Caco-2 (cell line): ENCODE measurements around the gene PUDP. TPM values are rescaled to one million over a fixed set of nuclear protein-coding genes. Genes with fewer than 3 reads are reported as not detected.
"Not testable (repeated sequence)": the region's sequence is repeated elsewhere in the genome, so short reads cannot be mapped to it uniquely, and the experiment has no call there.

Source experiments
- BruUV-seq: library from RNA; stranded (reverse); fragments of 400-500 nt; replicated peaks from 2 replicates; lab custom pipeline; 2021; lab: Mats Ljungman, UMichigan
- CTCF ChIA-PET: fragments of 300-600 bp; sonication (Branson Sonifier 250); formaldehyde crosslinking; loops from one replicate; lab custom pipeline; 2022; ENCODE audit warnings: antibody characterized with exemption; lab: Charles Lee
- POLR2A ChIA-PET: fragments of 300-600 bp; sonication (Branson Sonifier 250); formaldehyde crosslinking; loops from one replicate; lab custom pipeline; 2022; ENCODE audit warnings: antibody characterized with exemption; lab: Charles Lee
- DNase-seq, 2 experiments: peaks; one replicate each; pipeline versions ENCODE4 v3.0.0 to v3.0.0-alpha.2; 2020 to 2022
- H3K27me3 ChIP-seq: replicated peaks from 2 replicates; pipeline ENCODE4 v1.6.0; 2011; ENCODE audit warnings: low read length; ENCODE audit not compliant: control insufficient read depth, insufficient read depth
- H3K36me3 ChIP-seq: 2 replicates; pipeline ENCODE4 v1.5.1; 2011; ENCODE audit warnings: low read length; ENCODE audit not compliant: control insufficient read depth, insufficient read depth
- H3K4me1 ChIP-seq: fragments of 250-450 bp; sonication (Bioruptor Pico); 2 replicates; pipeline ENCODE4 v1.5.1; 2020; ENCODE audit warnings: mild to moderate bottlenecking
- H3K4me3 ChIP-seq: 2 replicates; pipeline ENCODE4 v1.5.1; 2011; ENCODE audit warnings: low read depth, mild to moderate bottlenecking, control low read depth, low read length
- H3K9me3 ChIP-seq: fragments of 250-450 bp; sonication (Bioruptor Pico); 2 replicates; pipeline ENCODE4 v1.5.1; 2020; ENCODE audit warnings: mild to moderate bottlenecking, moderate library complexity
- H3K27ac Mint-ChIP-seq: one replicate; pipeline ENCODE4 v1.8.0; 2022; ENCODE audit warnings: mixed read lengths; ENCODE audit not compliant: unreplicated experiment
- H3K27me3 Mint-ChIP-seq: one replicate; pipeline ENCODE4 v1.8.0; 2022; ENCODE audit warnings: mixed read lengths; ENCODE audit not compliant: insufficient read depth, unreplicated experiment
- H3K36me3 Mint-ChIP-seq: one replicate; pipeline ENCODE4 v1.8.0; 2022; ENCODE audit warnings: mild to moderate bottlenecking, mixed read lengths; ENCODE audit not compliant: insufficient read depth, unreplicated experiment
- H3K4me1 Mint-ChIP-seq: one replicate; pipeline ENCODE4 v1.8.0; 2022; ENCODE audit warnings: low read depth, mixed read lengths; ENCODE audit not compliant: unreplicated experiment
- H3K4me3 Mint-ChIP-seq: one replicate; pipeline ENCODE4 v1.8.0; 2022; ENCODE audit warnings: mild to moderate bottlenecking, moderate library complexity, mixed read lengths; ENCODE audit not compliant: unreplicated experiment
- H3K9me3 Mint-ChIP-seq: one replicate; pipeline ENCODE4 v1.8.0; 2022; ENCODE audit warnings: mixed read lengths; ENCODE audit not compliant: unreplicated experiment
- intact Hi-C: fragments of 100-400 bp; cut with micrococcal nuclease; formaldehyde crosslinking; loops from one replicate; pipeline ENCODE4 v1.10.0; 2022; ENCODE audit not compliant: unreplicated experiment
- total RNA-seq: library from RNA; stranded (reverse); gene quantifications from 2 replicates; pipeline ENCODE4 v1.2.3, GENCODE V29; 2022
- TF ChIP-seq, protein P1 (sequence below), 2 experiments: fragments of 200-600 bp in 1 of 2; IDR thresholded peaks; 1 replicate in 1 of 2; 2 replicates in 1 of 2; pipeline versions ENCODE4 v1.5.1 to v1.8.0; 2011 to 2022; ENCODE audit warnings: antibody characterized with exemption in 1 of 2, control low read depth in 1 of 2, inconsistent platforms in 1 of 2, low read depth in 1 of 2, low read length in 1 of 2, mild to moderate bottlenecking in 1 of 2, moderate library complexity in 1 of 2; ENCODE audit not compliant: insufficient read depth in 1 of 2, severe bottlenecking in 1 of 2, unreplicated experiment in 1 of 2

The PUDP gene
- total RNA-seq, 1 experiment from 2014 or later = 57.5 TPM

- ChIA-PET CTCF (no interaction called here), POLR2A (no interaction called here)
- intact Hi-C loops = no loop called here
- Mint-ChIP-seq H3K9me3 (no peaks in the 10 kb centered on the region), H3K27ac (no peak overlapping the region), H3K4me1 (no peaks in the 10 kb centered on the region), H3K4me3 (no peak overlapping the region), H3K27me3 (no peaks in the 10 kb centered on the region), H3K36me3 (no peaks in the 10 kb centered on the region)
- H3K9me3 ChIP-seq = no peaks in the 10 kb centered on the region
- no peaks in the 10 kb centered on the region for H3K36me3 ChIP-seq
- no peak overlapping the region for H3K4me3 ChIP-seq
- no TSS peak for BruUV-seq
- no peak for DNase-seq
- TF ChIP-seq, protein P1, sequence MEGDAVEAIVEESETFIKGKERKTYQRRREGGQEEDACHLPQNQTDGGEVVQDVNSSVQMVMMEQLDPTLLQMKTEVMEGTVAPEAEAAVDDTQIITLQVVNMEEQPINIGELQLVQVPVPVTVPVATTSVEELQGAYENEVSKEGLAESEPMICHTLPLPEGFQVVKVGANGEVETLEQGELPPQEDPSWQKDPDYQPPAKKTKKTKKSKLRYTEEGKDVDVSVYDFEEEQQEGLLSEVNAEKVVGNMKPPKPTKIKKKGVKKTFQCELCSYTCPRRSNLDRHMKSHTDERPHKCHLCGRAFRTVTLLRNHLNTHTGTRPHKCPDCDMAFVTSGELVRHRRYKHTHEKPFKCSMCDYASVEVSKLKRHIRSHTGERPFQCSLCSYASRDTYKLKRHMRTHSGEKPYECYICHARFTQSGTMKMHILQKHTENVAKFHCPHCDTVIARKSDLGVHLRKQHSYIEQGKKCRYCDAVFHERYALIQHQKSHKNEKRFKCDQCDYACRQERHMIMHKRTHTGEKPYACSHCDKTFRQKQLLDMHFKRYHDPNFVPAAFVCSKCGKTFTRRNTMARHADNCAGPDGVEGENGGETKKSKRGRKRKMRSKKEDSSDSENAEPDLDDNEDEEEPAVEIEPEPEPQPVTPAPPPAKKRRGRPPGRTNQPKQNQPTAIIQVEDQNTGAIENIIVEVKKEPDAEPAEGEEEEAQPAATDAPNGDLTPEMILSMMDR (IDR thresholded peaks at IDR 0.05; ENCODE audit: insufficient read depth in 1 of 2, low read depth in 1 of 2, low read length in 1 of 2, severe bottlenecking in 1 of 2, unreplicated experiment in 1 of 2) = no peak
- no peaks in the 10 kb centered on the region for H3K4me1 ChIP-seq
- no peaks in the 10 kb centered on the region for H3K27me3 ChIP-seq
These were observed 123.1 kb downstream of the PUDP start for GRCh38 chrX:7024850-7025249.

GRCh38 chrX:7022996-7023395, 125.0 kb downstream of the PUDP start:
- H3K27ac Mint-ChIP-seq, POLR2A ChIA-PET: not testable (repeated sequence)

GRCh38 chrX:7021991-7022390, 126.0 kb downstream of the PUDP start:
- Histone ChIP-seq H3K36me3 (no peaks in the 10 kb centered on the region), H3K4me3 (no peak overlapping the region), H3K9me3 (no peaks in the 10 kb centered on the region), H3K4me1 (no peaks in the 10 kb centered on the region), H3K27me3 (no peaks in the 10 kb centered on the region)
- ChIA-PET POLR2A (no interaction called here), CTCF (no interaction called here)
- Mint-ChIP-seq H3K4me1 (no peaks in the 10 kb centered on the region), H3K27ac (no peak overlapping the region), H3K27me3 (no peaks in the 10 kb centered on the region), H3K9me3 (no peaks in the 10 kb centered on the region), H3K36me3 (no peaks in the 10 kb centered on the region), H3K4me3 (no peak overlapping the region)
- TF ChIP-seq, protein P1 (IDR thresholded peaks at IDR 0.05; ENCODE audit: insufficient read depth in 1 of 2, low read depth in 1 of 2, low read length in 1 of 2, severe bottlenecking in 1 of 2, unreplicated experiment in 1 of 2) = no peak
- DNase-seq = no peak
- no TSS peak for BruUV-seq
- intact Hi-C loops = no loop called here

More at GRCh38 chrX:7022996-7023395, 125.0 kb downstream of the PUDP start:
- H3K36me3 ChIP-seq, H3K4me1 ChIP-seq, DNase-seq, H3K36me3 Mint-ChIP-seq, intact Hi-C loops, H3K27me3 ChIP-seq, H3K4me3 Mint-ChIP-seq, H3K4me1 Mint-ChIP-seq, H3K9me3 Mint-ChIP-seq, H3K4me3 ChIP-seq, BruUV-seq, H3K9me3 ChIP-seq, H3K27me3 Mint-ChIP-seq, CTCF ChIA-PET: not testable (repeated sequence)

DNA sequence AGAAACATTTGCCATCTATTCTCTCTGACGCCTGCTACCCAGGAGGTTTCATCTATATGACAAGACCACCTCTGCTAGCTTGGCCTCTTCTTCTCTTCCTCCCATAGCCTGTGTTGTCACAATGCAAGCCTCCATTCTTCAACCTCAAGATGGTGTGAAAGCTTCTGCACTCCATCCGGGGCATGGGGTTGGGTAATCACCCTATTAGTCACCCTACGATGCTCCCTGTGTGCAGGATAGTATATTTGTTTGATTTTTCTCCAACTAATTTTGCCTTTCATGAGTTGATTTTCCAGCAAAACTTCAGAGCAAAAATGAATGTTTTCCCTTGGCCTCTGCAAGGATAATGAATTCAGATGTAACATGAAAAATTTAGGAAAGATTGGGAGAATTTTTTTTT, 128.4 kb downstream of the PUDP start:
- no peaks in the 10 kb centered on the region for H3K9me3 Mint-ChIP-seq
- no peaks in the 10 kb centered on the region for H3K27me3 Mint-ChIP-seq
- Histone ChIP-seq H3K4me1 (no peaks in the 10 kb centered on the region), H3K4me3 (no peak overlapping the region), H3K9me3 (no peaks in the 10 kb centered on the region), H3K27me3 (no peaks in the 10 kb centered on the region), H3K36me3 (no peaks in the 10 kb centered on the region)
- no peak overlapping the region for H3K27ac Mint-ChIP-seq
- TF ChIP-seq, protein P1 (IDR thresholded peaks at IDR 0.05; ENCODE audit: insufficient read depth in 1 of 2, low read depth in 1 of 2, low read length in 1 of 2, severe bottlenecking in 1 of 2, unreplicated experiment in 1 of 2) = no peak
- ChIA-PET CTCF (no interaction called here), POLR2A (no interaction called here)
- H3K36me3 Mint-ChIP-seq = no peaks in the 10 kb centered on the region
- DNase-seq = no peak
- no TSS peak for BruUV-seq
- H3K4me1 Mint-ChIP-seq = no peaks in the 10 kb centered on the region
- intact Hi-C loops = no loop called here
- no peak overlapping the region for H3K4me3 Mint-ChIP-seq

- DNase-seq, H3K36me3 Mint-ChIP-seq, intact Hi-C loops, POLR2A ChIA-PET, CTCF ChIA-PET, H3K9me3 ChIP-seq, H3K27ac Mint-ChIP-seq, BruUV-seq, H3K4me1 ChIP-seq, H3K27me3 ChIP-seq, H3K4me3 Mint-ChIP-seq, H3K27me3 Mint-ChIP-seq, H3K9me3 Mint-ChIP-seq, H3K4me1 Mint-ChIP-seq, H3K36me3 ChIP-seq, H3K4me3 ChIP-seq: not testable (repeated sequence)
These were observed 135.6 kb downstream of the PUDP start for GRCh38 chrX:7012262-7012834.
